GM18502 (cell line): Measurements from ENCODE around the gene AFAP1.

ENCODE experiments used
- ATAC-seq: cut with Tn5 transposase; IDR thresholded peaks from one replicate; pipeline ENCODE4 v1.9.1; 2021; ENCODE audit warnings: mild to moderate bottlenecking; ENCODE audit not compliant: unreplicated experiment, poor library complexity

AFAP1 gene

GRCh38 chr4:7826909-7827306 is 112.8 kb downstream of the AFAP1 start:
- no peak for ATAC-seq

GRCh38 chr4:7826176-7826908 is 113.3 kb downstream of the AFAP1 start:
- ATAC-seq: no peak

DNA sequence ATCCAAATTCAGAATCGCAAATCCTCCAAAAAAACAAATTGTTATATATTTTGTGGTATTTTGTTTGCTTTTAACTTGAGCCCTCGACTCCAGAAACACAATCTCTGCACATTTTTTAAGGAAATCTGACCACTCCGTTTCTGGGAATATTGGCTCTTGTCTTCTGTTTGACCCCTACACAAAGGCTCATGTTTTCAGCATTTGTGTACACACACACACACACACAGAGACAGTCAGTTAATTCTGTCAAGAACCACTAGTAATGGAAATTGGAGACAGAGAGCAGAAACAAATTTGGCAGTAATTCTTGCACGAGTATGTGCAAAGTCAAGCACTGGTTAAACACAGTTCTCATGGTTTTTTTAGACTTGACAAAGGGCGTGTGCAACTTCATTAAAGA is 115.4 kb downstream of the AFAP1 start:
- no peak for ATAC-seq

- no peak for ATAC-seq
These were observed 116.2 kb downstream of the AFAP1 start for GRCh38 chr4:7823416-7823824.

GRCh38 chr4:7822877-7823276 is 116.8 kb downstream of the AFAP1 start:
- no peak for ATAC-seq

DNA sequence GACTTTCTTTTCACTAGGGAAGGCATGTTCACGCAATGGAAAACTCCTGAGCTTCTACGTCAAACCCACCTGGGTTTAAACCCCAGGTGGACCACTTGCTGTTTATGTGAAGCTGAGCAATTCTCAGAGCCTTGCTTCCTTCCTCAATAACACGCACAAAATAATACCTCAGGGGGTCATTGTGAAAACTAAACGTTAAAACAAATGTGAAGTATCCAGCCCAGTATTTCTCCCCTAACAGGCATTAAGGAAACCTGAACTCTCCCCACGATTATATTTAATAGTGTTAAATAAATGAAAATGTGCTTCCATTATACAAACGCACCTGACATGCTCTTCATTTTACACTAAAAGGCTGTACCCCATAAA is 117.5 kb downstream of the AFAP1 start:
- no peak for ATAC-seq

DNA sequence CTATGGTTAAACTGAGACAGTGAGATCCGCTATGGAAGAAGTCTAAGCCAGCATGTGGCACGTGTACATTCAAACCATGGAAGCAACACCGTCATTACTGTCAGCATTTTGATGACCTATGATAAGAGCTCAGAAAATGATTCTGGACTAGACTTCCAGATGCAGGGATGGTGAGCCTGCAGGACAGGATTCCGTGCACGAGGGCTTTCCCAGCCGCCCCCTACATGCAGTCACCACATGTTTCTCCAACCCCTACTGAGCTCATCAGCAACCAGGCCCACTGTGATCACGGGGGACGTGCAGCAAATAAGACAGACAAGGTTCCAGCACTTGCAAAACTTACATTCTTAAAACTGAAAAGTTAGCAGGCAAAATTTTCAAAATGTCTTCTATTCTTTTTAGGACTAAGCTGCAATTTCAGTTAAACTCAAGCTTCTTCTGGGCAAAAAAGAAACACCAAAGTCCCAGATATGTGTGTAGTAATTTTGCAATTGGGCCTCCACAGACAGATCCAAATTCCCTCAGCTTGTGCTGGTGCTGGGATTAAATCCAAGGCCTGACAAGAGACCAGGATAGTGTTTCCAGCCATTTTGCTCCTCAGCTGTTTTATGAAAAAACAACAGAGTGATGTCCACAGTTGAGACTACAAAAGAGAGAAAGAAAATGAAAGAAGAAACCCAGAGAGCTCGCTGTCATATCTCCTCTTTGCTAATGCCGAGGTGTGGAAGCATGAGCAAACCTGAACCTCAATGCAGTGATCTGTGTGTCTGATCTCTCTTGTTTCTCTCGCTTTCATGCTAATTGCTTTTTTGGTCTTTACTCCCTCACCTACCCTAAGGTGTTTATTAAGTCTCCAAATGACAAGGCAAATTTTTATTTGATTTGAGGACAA is 118.2 kb downstream of the AFAP1 start:
- no peak for ATAC-seq

- ATAC-seq: no peak
These were observed 119.4 kb downstream of the AFAP1 start for GRCh38 chr4:7820031-7820818.

GRCh38 chr4:7819446-7819845 is 120.2 kb downstream of the AFAP1 start:
- no peak for ATAC-seq

DNA sequence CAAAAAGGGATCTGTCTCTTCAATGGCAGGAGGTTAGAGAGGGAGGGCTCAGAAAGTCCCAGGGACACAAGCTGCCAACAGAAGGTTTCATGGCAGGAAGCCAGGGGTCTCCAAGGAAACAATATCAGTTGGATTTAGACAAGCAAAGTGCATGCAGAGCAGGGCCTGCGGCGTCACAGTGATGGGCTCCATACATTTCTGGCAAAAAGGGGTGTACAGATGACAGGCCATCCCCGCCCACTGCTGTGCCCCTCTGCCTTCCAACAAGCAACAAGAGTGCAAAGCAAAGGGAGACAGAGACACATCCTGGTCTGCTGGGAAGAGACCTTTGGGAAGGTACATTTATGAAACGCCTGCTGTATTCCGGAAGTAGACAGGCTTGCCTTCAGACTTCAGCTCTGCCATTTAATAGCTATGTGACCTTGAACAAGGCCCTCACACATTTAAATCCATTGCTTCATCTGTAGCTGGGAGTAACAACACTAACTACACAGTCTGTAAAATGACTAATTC is 121.2 kb downstream of the AFAP1 start:
- no peak for ATAC-seq

GRCh38 chr4:7817877-7818398 is 121.7 kb downstream of the AFAP1 start:
- no peak for ATAC-seq

DNA sequence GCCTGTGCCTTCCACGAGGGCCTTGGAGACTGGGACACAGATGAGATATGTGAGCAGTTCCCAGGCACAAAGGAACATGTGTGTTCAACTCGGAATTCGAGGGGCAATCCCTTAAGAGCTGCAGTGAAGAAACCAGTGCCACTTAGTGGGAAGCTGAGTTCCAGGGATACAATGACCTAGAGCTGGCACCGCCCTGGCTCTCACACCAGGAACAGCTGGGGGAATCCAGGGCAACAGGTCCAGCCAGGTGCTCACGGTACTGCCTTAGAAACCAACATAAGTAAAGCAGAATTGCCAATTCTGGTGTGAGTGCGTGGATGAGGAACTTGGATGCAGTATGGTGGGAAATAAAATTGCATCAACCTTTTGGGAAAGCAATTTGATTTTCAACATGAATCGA is 122.9 kb downstream of the AFAP1 start:
- ATAC-seq: no peak

- no peak for ATAC-seq
These were observed 123.7 kb downstream of the AFAP1 start for GRCh38 chr4:7815981-7816380.

GRCh38 chr4:7815562-7815961 is 124.1 kb downstream of the AFAP1 start:
- no peak for ATAC-seq

- ATAC-seq: no peak
These were observed 125.2 kb downstream of the AFAP1 start for GRCh38 chr4:7814451-7814850.

- no peak for ATAC-seq
These were observed 126.0 kb downstream of the AFAP1 start for GRCh38 chr4:7813674-7814073.

- ATAC-seq: no peak
These were observed 126.7 kb downstream of the AFAP1 start for GRCh38 chr4:7812921-7813320.

DNA sequence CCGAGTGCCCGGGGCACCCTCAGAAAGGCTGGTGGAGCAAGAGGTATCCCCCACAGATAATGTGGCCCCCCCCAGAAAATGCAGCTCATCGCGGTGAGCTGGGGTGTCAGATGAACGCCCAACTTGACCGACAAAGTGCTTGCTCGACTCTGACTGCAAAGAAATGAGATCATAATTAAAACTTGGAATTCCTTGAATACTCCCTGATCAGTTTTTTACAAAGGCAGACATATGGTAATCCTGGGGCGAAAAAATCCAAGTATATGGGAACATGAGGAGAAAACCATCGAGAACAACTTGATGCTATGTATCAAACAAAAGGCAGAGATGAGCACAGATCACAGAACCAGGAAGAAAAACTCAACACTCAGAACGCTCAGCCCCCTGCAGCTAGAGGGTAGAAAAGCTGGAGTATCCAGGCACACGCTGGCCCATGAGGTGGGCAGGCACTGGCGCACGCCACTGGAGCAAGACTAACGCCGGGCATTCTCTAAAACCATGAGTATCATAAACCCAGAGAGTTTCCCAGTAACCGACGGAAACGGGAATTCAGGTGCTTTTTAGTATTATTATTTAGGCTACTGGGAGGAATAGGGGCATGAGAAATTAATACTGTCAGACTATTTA is 127.3 kb downstream of the AFAP1 start:
- no peak for ATAC-seq

GRCh38 chr4:7811536-7812191 is 128.0 kb downstream of the AFAP1 start:
- no peak for ATAC-seq
